GM18868 (cell line): ENCODE data around the gene VPS33A.
A peak's percentile ranks its signal among the peaks of the same experiment; 100 is the strongest.
"Not testable (repeated sequence)": the region's sequence is repeated elsewhere in the genome, so short reads cannot be mapped to it uniquely, and the experiment has no call there.

Source experiments
- ATAC-seq: cut with Tn5 transposase; IDR thresholded peaks from one replicate; pipeline ENCODE4 v1.9.1; 2021; ENCODE audit warnings: mild to moderate bottlenecking, moderate library complexity; ENCODE audit not compliant: unreplicated experiment

The VPS33A gene

DNA sequence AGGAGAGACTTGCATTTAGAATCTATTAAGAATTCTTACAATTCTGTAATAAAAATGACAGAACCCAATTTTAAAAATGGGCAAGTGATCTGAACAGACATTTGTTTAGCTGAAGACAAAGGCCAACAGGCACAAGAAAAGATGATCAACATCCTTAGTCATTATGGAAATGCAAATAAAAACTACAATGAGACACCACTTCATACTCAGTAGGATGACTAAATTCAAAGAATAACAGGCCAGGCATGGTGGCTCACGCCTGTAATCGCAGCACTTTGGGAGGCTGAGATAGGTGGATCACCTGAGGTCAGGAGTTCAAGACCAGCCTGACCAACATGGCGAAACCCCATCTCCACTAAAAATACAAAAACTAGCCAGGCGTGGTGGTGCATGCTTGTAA is 7.8 kb downstream of the VPS33A start:
- not testable (repeated sequence) for ATAC-seq

- no peak for ATAC-seq
These were observed 15.8 kb downstream of the VPS33A start for GRCh38 chr12:122250536-122250935.

- ATAC-seq: no peak
These were observed 16.2 kb downstream of the VPS33A start for GRCh38 chr12:122250047-122250446.

GRCh38 chr12:122245553-122245952 is 20.7 kb downstream of the VPS33A start:
- ATAC-seq: no peak

DNA sequence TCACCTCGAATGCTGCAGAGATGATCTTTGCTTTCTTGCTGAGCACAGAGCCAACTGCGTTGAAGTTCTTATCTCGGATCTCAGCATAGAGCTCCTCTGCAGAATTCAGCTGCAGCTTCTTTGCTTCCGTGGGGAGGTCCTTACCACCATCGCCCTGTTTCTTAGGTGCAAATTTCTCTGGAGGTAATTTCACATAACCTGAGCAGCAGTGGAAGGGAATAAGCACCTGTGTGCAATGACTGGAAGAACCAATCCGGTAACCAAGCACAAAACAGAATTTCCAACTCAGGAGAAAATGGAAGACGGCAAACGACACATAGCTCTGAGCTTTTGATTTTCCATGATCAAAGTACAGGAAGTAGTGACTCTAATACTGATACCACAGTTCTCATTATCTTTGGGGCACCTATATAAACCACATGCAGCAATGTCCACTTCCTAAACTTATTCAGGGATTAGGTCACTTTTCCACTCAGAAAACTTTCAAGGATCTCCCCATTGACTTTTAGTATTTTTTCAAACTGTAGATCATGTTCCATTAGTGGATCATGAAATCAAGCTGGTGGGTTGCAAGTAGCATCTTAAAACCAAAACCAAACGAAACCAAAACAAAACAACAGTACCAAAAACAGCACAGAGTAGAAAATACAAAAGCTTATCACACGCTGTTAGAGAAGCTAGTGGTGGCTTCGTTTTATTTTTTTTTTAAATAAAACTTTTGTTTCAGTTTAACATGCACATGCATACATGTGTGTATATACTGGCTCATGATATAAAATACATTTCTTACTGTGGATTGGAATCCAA is 21.5 kb downstream of the VPS33A start:
- ATAC-seq: no peak

DNA sequence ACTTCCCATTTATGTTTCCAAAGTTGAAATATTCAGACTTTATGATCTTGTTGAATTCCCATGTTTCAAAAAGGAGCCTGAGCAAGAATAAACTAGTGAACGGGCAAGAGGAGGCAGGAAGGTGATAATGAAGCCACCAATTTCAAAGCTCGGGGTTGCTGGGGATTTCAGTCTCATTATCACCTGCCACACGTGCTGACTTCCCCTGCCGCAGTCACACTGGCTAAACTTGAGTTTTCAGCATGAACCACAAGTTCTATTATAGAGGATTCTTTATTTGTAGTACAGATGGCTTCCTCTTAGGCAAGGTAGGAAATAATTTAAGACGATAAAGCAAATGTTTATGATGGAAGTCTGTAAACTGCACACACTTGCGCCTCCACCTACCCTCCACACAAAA is 22.3 kb downstream of the VPS33A start:
- no peak for ATAC-seq

DNA sequence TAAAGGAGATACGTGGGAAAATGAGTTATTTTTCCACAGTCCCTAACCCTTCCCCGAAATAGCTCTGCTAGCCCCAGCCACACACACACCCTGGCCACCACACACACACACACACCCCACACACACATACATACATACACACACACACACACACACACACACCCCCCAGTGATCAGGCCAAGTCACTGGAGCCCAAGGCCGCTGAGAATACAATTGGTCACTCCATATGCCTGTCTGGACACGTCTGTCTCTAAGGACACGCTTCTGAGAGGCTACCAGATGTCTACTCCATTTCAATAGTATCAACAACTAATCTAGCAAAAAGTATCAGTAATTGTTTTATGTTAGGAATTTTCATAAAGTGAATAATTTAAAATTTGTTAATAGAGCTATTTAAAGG is 27.4 kb downstream of the VPS33A start:
- ATAC-seq: no peak

DNA sequence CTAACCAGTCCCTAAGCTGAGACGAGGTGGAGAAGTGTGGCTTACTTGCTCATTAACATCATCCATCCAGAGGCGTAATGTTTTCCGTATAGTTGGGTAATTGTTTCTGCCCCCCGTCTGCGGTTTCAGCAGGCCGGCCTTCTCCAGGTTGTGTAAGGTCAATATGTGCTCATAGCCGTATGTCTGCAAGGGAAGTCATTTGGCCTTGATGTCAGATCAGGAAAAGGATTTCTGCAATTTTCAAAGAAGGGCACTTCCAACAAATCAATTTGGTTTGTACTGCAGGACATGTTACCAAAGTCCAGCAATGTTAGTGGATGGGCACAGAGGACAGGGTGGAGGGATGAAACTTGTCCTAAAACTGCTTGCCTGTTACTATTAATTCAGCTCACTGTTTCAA is 30.6 kb downstream of the VPS33A start:
- no peak for ATAC-seq

GRCh38 chr12:122232691-122233090 is 33.6 kb downstream of the VPS33A start:
- no peak for ATAC-seq

GRCh38 chr12:122230798-122231197 is 35.5 kb downstream of the VPS33A start:
- ATAC-seq: no peak

DNA sequence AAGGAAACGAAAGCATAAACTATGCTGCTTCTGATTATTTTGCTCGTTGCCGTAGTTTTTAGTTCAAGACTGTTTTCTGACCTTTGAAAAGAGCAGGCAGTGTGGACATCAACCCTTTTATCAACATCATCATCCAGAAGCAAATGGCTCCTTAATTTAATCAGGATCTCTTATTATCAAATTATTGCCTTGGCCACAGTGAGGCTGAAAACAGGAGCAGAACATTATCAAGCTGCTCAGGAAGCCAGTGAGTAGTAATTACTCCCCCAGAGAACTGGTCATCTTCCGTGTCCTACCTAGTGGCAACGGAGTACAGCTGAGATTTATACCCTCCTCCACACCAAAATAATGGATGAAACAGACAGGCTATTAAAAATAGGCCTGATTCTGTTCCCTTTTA is 38.2 kb downstream of the VPS33A start:
- no peak for ATAC-seq

- no peak for ATAC-seq
These were observed 39.0 kb downstream of the VPS33A start for GRCh38 chr12:122227341-122227740.

- ATAC-seq: no peak
These were observed 39.7 kb downstream of the VPS33A start for GRCh38 chr12:122226366-122227125.

DNA sequence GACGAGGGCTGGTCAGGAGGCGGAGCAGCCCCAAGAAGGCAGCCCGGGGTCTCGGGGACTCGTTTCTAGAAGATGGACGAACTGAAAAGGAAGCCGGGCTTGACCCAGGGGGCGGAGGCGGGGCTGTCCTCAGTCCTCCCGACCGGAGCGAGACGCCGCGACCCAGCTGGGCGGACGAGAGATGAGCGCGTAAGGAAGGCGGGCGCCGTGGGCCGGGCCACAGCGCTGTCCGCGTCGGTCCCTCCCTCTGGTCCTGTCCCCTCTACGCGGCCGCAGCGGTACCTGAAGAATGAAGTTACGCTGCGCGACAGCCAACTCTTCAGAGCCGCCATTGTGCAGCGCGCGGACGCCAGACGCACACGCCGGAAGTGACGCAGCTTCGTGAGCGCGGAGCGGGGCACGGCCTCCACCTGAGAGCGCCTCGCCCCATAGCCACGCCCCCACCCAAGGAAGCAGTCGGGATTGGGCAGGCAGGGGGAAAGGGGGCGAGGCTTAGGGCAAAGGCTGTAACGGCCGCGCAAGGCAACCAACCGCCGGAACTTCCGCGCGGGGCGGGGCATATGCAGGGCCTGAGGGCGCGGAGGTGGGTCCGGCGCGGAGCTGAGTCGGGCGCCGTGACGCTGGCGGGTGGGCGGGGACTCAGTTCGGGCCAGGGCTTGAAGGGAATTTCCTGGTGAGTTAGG is 40.5 kb downstream of the VPS33A start, which contains the start of gene DIABLO:
Gene DIABLO (minus strand): TSS at position 370 of the 683 bp plus-strand sequence. CDS start 38 bp downstream, at position 332.
- ATAC-seq: peak; percentile 90

GRCh38 chr12:122216445-122216844 is 49.8 kb downstream of the VPS33A start:
- no peak for ATAC-seq

DNA sequence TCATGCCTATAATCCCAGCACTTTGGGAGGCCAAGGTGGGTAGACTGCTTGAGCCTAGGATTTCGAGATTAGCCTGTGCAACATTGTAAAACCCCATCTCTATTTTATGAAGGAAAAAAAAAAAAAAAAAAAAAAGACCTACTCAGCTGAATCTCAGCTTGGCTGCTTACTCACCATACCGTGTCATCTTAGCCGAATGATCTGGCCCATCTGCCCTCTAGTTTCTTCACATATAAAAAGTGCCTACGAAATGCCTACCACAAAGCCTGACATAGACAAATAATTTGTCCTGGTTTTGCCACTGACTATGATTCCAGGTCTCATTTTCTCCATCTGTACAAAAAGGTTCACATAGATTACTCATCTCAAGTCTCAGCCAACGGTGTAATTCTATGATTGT is 50.5 kb downstream of the VPS33A start:
- no peak for ATAC-seq

DNA sequence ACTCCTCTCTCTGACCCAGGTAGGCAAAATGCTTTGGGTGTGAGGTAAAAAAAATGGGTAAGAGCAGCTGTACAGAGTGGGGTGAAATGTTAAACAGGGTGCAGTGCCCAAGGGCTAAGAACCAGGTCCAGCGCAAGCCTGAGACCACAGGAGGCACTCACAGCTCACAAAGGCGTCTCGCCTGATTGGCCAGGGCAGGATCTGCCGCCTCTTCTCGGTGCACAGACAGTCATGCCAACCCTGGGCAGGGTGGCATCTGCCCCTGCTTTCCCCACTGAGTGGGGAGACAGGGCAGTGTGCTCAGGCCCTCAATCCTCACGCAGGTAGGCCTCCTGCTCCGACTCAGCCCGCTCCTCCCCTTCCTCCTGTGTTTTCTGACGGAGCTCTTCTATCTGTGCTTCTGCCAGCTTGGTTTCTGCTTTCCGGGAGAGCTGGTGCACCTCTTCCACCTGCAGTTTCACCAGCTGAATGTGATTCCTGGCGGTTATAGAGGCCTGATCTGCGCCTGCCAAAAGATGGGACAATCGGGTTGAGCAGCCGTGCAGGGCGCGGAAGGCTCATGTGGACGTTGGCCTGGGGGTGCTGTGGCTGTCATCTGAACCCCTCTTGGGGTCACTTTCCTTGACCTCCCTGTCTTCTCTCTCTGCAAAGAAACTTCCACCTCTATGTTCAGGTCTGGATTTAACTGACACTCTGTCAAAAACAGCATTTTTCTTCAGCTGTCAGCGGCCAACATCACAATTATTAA is 58.0 kb downstream of the VPS33A start:
- no peak for ATAC-seq

DNA sequence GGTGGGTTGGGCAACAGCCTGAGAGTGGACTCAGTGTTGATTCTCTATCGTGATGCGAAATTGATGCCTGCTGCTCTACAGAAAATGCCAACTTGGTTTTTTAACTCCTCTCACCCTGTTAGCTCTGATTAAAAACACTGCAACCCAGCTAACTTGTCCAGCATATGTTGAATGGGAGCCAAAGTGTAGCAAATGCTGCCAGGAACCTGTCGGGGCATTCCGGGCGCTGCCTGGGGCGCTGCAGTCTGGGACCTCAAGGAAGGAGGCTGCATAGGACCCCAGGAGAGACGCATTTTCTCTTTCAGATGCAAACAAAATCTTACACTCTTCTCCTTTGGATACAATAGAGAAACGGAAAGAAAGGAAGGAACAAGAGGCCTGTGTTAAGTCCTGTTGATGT is 58.9 kb downstream of the VPS33A start:
- ATAC-seq: no peak

DNA sequence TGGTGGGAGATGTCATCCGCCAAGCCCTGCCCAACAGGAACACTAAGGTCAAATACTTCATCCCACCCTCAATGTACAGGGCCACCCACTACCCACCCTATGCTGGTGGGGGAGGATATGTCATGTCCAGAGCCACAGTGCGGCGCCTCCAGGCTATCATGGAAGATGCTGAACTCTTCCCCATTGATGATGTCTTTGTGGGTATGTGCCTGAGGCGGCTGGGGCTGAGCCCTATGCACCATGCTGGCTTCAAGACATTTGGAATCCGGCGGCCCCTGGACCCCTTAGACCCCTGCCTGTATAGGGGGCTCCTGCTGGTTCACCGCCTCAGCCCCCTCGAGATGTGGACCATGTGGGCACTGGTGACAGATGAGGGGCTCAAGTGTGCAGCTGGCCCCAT is 59.3 kb downstream of the VPS33A start:
- no peak for ATAC-seq

GRCh38 chr12:122206111-122206881 is 60.0 kb downstream of the VPS33A start:
- ATAC-seq: no peak
